SK-MEL-5 (cell line): ENCODE data around the gene ENPP3. TPM values are rescaled to one million over a fixed set of nuclear protein-coding genes. Genes with fewer than 3 reads are reported as not detected.
A peak's percentile ranks its signal among the peaks of the same experiment; 100 is the strongest.
"Not testable (repeated sequence)": the region's sequence is repeated elsewhere in the genome, so short reads cannot be mapped to it uniquely, and the experiment has no call there.

ENCODE experiments used
- DNase-seq: peaks from one replicate; pipeline ENCODE4 v3.0.0-alpha.2; 2016; ENCODE audit warnings: low read depth, low spot score
- in situ Hi-C: cut with HindIII; loops from 2 replicates; pipeline ENCODE4 v1.10.0; 2016; ENCODE audit warnings: low sequenced_read_pairs, high pct_unique_total_duplicates, low pct_unique_long_range_greater_than_20kb
- total RNA-seq: library from RNA; depleted of rRNA; stranded (reverse); fragments of >200 nt; shearing (Covaris generic); gene quantifications from 2 replicates; pipeline ENCODE4 v1.2.3, GENCODE V29; 2014

The ENPP3 gene
- total RNA-seq, 1 experiment from 2014 or later = 0.66 TPM

GRCh38 chr6:131663578-131664165 lies 26.6 kb downstream of the ENPP3 start:
- in situ Hi-C loops = no loop called here
- no peak for DNase-seq

- DNase-seq = no peak
- in situ Hi-C loops = no loop called here
Measured at GRCh38 chr6:131669891-131670290, 32.8 kb downstream of the ENPP3 start.

GRCh38 chr6:131673184-131673583 lies 36.1 kb downstream of the ENPP3 start:
- no peak for DNase-seq
- in situ Hi-C loops = no loop called here

- in situ Hi-C loops = no loop called here
- no peak for DNase-seq
Measured at GRCh38 chr6:131678442-131678841, 41.3 kb downstream of the ENPP3 start.

- no peak for DNase-seq
- in situ Hi-C loops = no loop called here
Measured at GRCh38 chr6:131680868-131681267, 43.8 kb downstream of the ENPP3 start.

- no peak for DNase-seq
- in situ Hi-C loops = no loop called here
Measured at GRCh38 chr6:131681585-131681984, 44.5 kb downstream of the ENPP3 start.

- no peak for DNase-seq
- in situ Hi-C loops = no loop called here
Measured at GRCh38 chr6:131682442-131682841, 45.3 kb downstream of the ENPP3 start.

GRCh38 chr6:131683479-131683878 lies 46.4 kb downstream of the ENPP3 start:
- in situ Hi-C loops = no loop called here
- DNase-seq = no peak

- DNase-seq = no peak
- in situ Hi-C loops = no loop called here
Measured at GRCh38 chr6:131685266-131685780, 48.2 kb downstream of the ENPP3 start.

- in situ Hi-C loops = no loop called here
- no peak for DNase-seq
Measured at GRCh38 chr6:131687022-131687421, 49.9 kb downstream of the ENPP3 start.

GRCh38 chr6:131688286-131688685 lies 51.2 kb downstream of the ENPP3 start:
- in situ Hi-C loops = no loop called here
- DNase-seq = no peak

GRCh38 chr6:131692031-131692430 lies 54.9 kb downstream of the ENPP3 start:
- DNase-seq = no peak
- in situ Hi-C loops = no loop called here

- in situ Hi-C loops = no loop called here
- no peak for DNase-seq
Measured at GRCh38 chr6:131692589-131692988, 55.5 kb downstream of the ENPP3 start.

- no peak for DNase-seq
- in situ Hi-C loops = no loop called here
Measured at GRCh38 chr6:131693384-131693783, 56.3 kb downstream of the ENPP3 start.

GRCh38 chr6:131694832-131695426 lies 57.8 kb downstream of the ENPP3 start:
- DNase-seq = peak; percentile 86
- in situ Hi-C loops = no loop called here

GRCh38 chr6:131696956-131697355 lies 59.9 kb downstream of the ENPP3 start:
- in situ Hi-C loops = no loop called here
- no peak for DNase-seq

GRCh38 chr6:131700851-131701250 lies 63.7 kb downstream of the ENPP3 start:
- DNase-seq, in situ Hi-C loops: not testable (repeated sequence)

- DNase-seq, in situ Hi-C loops: not testable (repeated sequence)
Measured at GRCh38 chr6:131703905-131704304, 66.8 kb downstream of the ENPP3 start.

GRCh38 chr6:131710917-131711316 lies 73.8 kb downstream of the ENPP3 start, which contains the start of gene CTAGE9:
Gene CTAGE9 (minus strand): TSS chr6:131711017. CDS start chr6:131711017, 0 bp downstream.
- in situ Hi-C loops, DNase-seq: not testable (repeated sequence)
